Subcutaneous preadipocyte (primary cell): ENCODE results near the gene KIF25. TPM values are rescaled to one million over a fixed set of nuclear protein-coding genes. Genes with fewer than 3 reads are reported as not detected.

Experiments
- total RNA-seq: library from RNA; depleted of rRNA; stranded (reverse); fragments of >200 nt; gene quantifications from 2 replicates; pipeline ENCODE4 v1.2.3, GENCODE V29; 2012

KIF25 gene
- not detected in 2 replicates for total RNA-seq

GRCh38 chr6:167997642-167998041 is at the start of gene KIF25:
KIF25 (plus strand) TSS chr6:167997671; CDS start chr6:168029586, 31,915 bp downstream.

GRCh38 chr6:168078943-168079405 is 81.5 kb downstream of the KIF25 start, which contains the start of gene FRMD1:
FRMD1 (minus strand) TSS chr6:168079212; CDS start chr6:168079094, 118 bp downstream.

Other genes starting within 250 kb of the KIF25 start
- gene AFDN, start 170.8 kb upstream of the KIF25 start, total RNA-seq: 35.3 and 80.0 TPM in 2 replicates
- gene FRMD1, start 81.5 kb downstream of the KIF25 start, total RNA-seq: not detected in 2 replicates